ENCODE results near the gene INPP4B. TPM values are rescaled to one million over a fixed set of nuclear protein-coding genes. Genes with fewer than 3 reads are reported as not detected.

The INPP4B gene
- total and polyA plus RNA-seq, 2 of the 4 experiments (the other 2 are of a cell fraction) = 1.8 to 14.0 TPM

- Histone ChIP-seq H3K9ac (ENCODE audit: low read depth, low read length) (no peak overlapping the region), H2BK5ac (ENCODE audit: low read depth, low read length, poor library complexity, severe bottlenecking) (no peak overlapping the region), H3K14ac (replicated peaks; ENCODE audit: low read depth, low read length) (no peak overlapping the region), H2AK9ac (replicated peaks; ENCODE audit: low read depth, low read length, poor library complexity) (no peak overlapping the region), H3K4me3 (ENCODE audit: insufficient read depth, low read depth, low read length) (no peak overlapping the region), H3K9me3 (ENCODE audit: control insufficient read depth, insufficient read depth, low read length) (no peaks in the 10 kb centered on the region), H3K4me1 (ENCODE audit: control insufficient read depth, insufficient read depth, low read length) (peaks cover 2% of the 10 kb centered on the region), H3K9me1 (ENCODE audit: insufficient read depth, low read length) (no peaks in the 10 kb centered on the region), H3K23ac (ENCODE audit: low read depth, low read length) (no peak overlapping the region), H3K36me3 (ENCODE audit: control insufficient read depth, insufficient read depth, low read length) (no peaks in the 10 kb centered on the region), H4K8ac (ENCODE audit: low read depth in 2 of 2, low read length in 2 of 2) (no peak overlapping the region), H2BK120ac (ENCODE audit: low read depth, low read length) (no peak overlapping the region), H2AK5ac (ENCODE audit: low read depth, low read length) (no peak overlapping the region), H3K56ac (ENCODE audit: extremely low read depth, insufficient read depth, low read length) (no peak overlapping the region), H4K5ac (ENCODE audit: low read depth, low read length) (no peak overlapping the region), H4K91ac (ENCODE audit: insufficient read depth, low read depth, low read length) (no peak overlapping the region), H4K20me1 (ENCODE audit: insufficient read depth, low read length) (no peaks in the 10 kb centered on the region), H3K4ac (ENCODE audit: low read depth, low read length) (no peak overlapping the region), H3K79me1 (ENCODE audit: low read depth in 1 of 2, low read length in 2 of 2) (no peaks in the 10 kb centered on the region), H2BK20ac (ENCODE audit: low read depth, low read length) (no peak overlapping the region), H3K18ac (ENCODE audit: low read depth, low read length) (no peak overlapping the region), H2BK15ac (ENCODE audit: low read depth, low read length) (no peak overlapping the region), H3K27me3 (ENCODE audit: control insufficient read depth, insufficient read depth, low read length) (no peaks in the 10 kb centered on the region), H3K4me2 (ENCODE audit: low read depth, low read length) (no peak overlapping the region), H2AFZ (replicated peaks; ENCODE audit: low read length, poor library complexity) (no peak overlapping the region), H3K27ac (ENCODE audit: insufficient read depth, low read length) (no peak overlapping the region)
- no CpG with 5 or more reads among the region's 2 CpGs for WGBS, 2 experiments (ENCODE audit: extremely low coverage in 2 of 2, insufficient read length in 1 of 2)
- POLR2A ChIA-PET (ENCODE audit: unreplicated experiment) = no interaction called here
- dilution Hi-C loops (cut with HindIII; ENCODE audit: low sequenced_read_pairs, unreplicated experiment) (no loop called here), in situ Hi-C loops (cut with MboI; ENCODE audit: low sequenced_read_pairs) (no loop called here), intact Hi-C loops (cut with micrococcal nuclease) (no loop called here)
- TF ChIP-seq, protein P1, sequence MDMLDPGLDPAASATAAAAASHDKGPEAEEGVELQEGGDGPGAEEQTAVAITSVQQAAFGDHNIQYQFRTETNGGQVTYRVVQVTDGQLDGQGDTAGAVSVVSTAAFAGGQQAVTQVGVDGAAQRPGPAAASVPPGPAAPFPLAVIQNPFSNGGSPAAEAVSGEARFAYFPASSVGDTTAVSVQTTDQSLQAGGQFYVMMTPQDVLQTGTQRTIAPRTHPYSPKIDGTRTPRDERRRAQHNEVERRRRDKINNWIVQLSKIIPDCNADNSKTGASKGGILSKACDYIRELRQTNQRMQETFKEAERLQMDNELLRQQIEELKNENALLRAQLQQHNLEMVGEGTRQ (IDR thresholded peaks at IDR 0.05; ENCODE audit: low read depth, low read length) = no peak
- no peak for TF ChIP-seq CHD1 (IDR thresholded peaks at IDR 0.05; ENCODE audit: low read depth, low read length)
- TF ChIP-seq CTCF (conservative IDR thresholded peaks at IDR 0.05; ENCODE audit: low read depth, low read length) = no peak
- no peak for TF ChIP-seq CEBPB (IDR thresholded peaks at IDR 0.05; ENCODE audit: low read depth, low read length)
- TF ChIP-seq ELK1 (IDR thresholded peaks at IDR 0.05; ENCODE audit: borderline replicate concordance, low read depth, low read length) = no peak
- TF ChIP-seq RFX5 (IDR thresholded peaks at IDR 0.05; ENCODE audit: low read depth, low read length) = no peak
- no peak for TF ChIP-seq MAFK (IDR thresholded peaks at IDR 0.05; ENCODE audit: low read depth, low read length)
- no peak for TF ChIP-seq MAZ (IDR thresholded peaks at IDR 0.05; ENCODE audit: borderline replicate concordance, low read depth, low read length)
- no peak for TF ChIP-seq RCOR1 (IDR thresholded peaks at IDR 0.05; ENCODE audit: insufficient replicate concordance, low read length)
- TF ChIP-seq SMC3 (IDR thresholded peaks at IDR 0.05; ENCODE audit: low read depth, low read length) = no peak
- no peak for TF ChIP-seq NFE2L2 (IDR thresholded peaks at IDR 0.05; ENCODE audit: low read depth, low read length)
- no peak for TF ChIP-seq POLR2A (IDR thresholded peaks at IDR 0.05; ENCODE audit: low read depth, low read length)
- no peak for TF ChIP-seq MXI1 (IDR thresholded peaks at IDR 0.05; ENCODE audit: borderline replicate concordance, low read depth, low read length)
- TF ChIP-seq BHLHE40 (IDR thresholded peaks at IDR 0.05; ENCODE audit: low read depth, low read length) = no peak
- BruUV-seq (replicated peaks) = no TSS peak
- ATAC-seq (ENCODE audit: low read depth) = no peak
- CTCF ChIA-PET = no interaction called here
- DNase-seq = no peak
Observed at GRCh38 chr4:142077048-142077447, 769.1 kb downstream of the INPP4B start.
